ENCODE results near the gene YJU2. TPM values are rescaled to one million over a fixed set of nuclear protein-coding genes. Genes with fewer than 3 reads are reported as not detected.
A peak's percentile ranks its signal among the peaks of the same experiment; 100 is the strongest.

Gene YJU2
- total and polyA plus RNA-seq, 7 experiments from 2014 or later = 24.4 to 44.7 (median 31.9) TPM

- ChIA-PET POLR2A (interaction anchor here (0.5 to 1.3 kb wide), 3 partner anchors 29 to 43 kb away, joined by 3 to 4 read pairs (median 3); no protein-coding TSS in a partner anchor), CTCF (interaction anchor here (0.6 kb wide), 1 partner anchor 47 kb away, joined by 3 read pairs; no protein-coding TSS in a partner anchor)
- peaks cover 0 to 34% (median 0%) of the 10 kb centered on the region in 3 experiments for H3K36me3 ChIP-seq (ENCODE audit: control insufficient read depth in 2 of 3, insufficient read depth in 3 of 3, low read length in 3 of 3)
- no peak overlapping the region for H3K4me3 ChIP-seq (ENCODE audit: low read length)
- peaks cover 13 to 62% (median 34%) of the 10 kb centered on the region in 7 donors for H3K4me1 Mint-ChIP-seq
- no peaks in the 10 kb centered on the region for H3K9me3 ChIP-seq (ENCODE audit: control insufficient read depth in 2 of 3, low read length in 3 of 3)
- no peak overlapping the region for H3K27ac ChIP-seq (ENCODE audit: low read depth, low read length)
- H3K36me3 Mint-ChIP-seq = peaks cover 0 to 16% (median 0%) of the 10 kb centered on the region in 5 donors
- peak overlapping the region in 9 of 10 donors; percentile 25 to 59 (median 44) for H3K4me3 Mint-ChIP-seq
- H3K27ac Mint-ChIP-seq = peak overlapping the region; percentile 29 to 92 (median 76)
- H3K9me3 Mint-ChIP-seq = peaks cover 0 to 1% (median 0%) of the 10 kb centered on the region in 11 donors
- ATAC-seq (no peak), DNase-seq (no peak)
- H3K27me3 ChIP-seq (ENCODE audit: control insufficient read depth in 2 of 2, insufficient read depth in 2 of 2, low read length in 2 of 2) = no peaks in the 10 kb centered on the region
- H3K27me3 Mint-ChIP-seq = no peaks in the 10 kb centered on the region
- intact Hi-C loops (cut with micrococcal nuclease) = no loop called here
- H3K4me1 ChIP-seq (ENCODE audit: control insufficient read depth in 2 of 2, insufficient read depth in 2 of 2, low read length in 2 of 2) = peaks cover under 1 to 23% of the 10 kb centered on the region in 2 donors
Measured at GRCh38 chr19:4298810-4299550, 52.1 kb downstream of the YJU2 start.

GRCh38 chr19:4300589-4300988 lies 53.7 kb downstream of the YJU2 start:
- Mint-ChIP-seq H3K36me3 (peaks cover 0 to 10% (median 0%) of the 10 kb centered on the region in 5 donors), H3K27me3 (no peaks in the 10 kb centered on the region), H3K4me1 (peaks cover 13 to 71% (median 41%) of the 10 kb centered on the region in 7 donors), H3K27ac (peak overlapping the region; percentile 73 to 96 (median 92)), H3K4me3 (peak overlapping the region; percentile 51 to 98 (median 90)), H3K9me3 (no peaks in the 10 kb centered on the region)
- Histone ChIP-seq H3K27me3 (ENCODE audit: control insufficient read depth in 2 of 2, insufficient read depth in 2 of 2, low read length in 2 of 2) (no peaks in the 10 kb centered on the region), H3K9me3 (ENCODE audit: control insufficient read depth in 2 of 3, low read length in 3 of 3) (no peaks in the 10 kb centered on the region), H3K4me1 (ENCODE audit: control insufficient read depth in 2 of 2, insufficient read depth in 2 of 2, low read length in 2 of 2) (peaks cover 4 to 28% of the 10 kb centered on the region in 2 donors), H3K27ac (ENCODE audit: low read depth, low read length) (no peak overlapping the region), H3K36me3 (ENCODE audit: control insufficient read depth in 2 of 3, insufficient read depth in 3 of 3, low read length in 3 of 3) (peaks cover 0 to 22% (median 0%) of the 10 kb centered on the region in 3 experiments), H3K4me3 (ENCODE audit: low read length) (no peak overlapping the region)
- ChIA-PET CTCF (interaction anchor here (0.6 to 1.0 kb wide), 2 partner anchors 34 to 53 kb away, joined by 3 read pairs; no protein-coding TSS in a partner anchor), POLR2A (interaction anchor here (0.9 to 1.3 kb wide), 2 partner anchors 42 to 43 kb away, joined by 3 to 4 read pairs; partner anchors contain the start of gene MPND)
- ATAC-seq (no peak), DNase-seq (peak in 1 of 9 donors; percentile 6)
- intact Hi-C loops (cut with micrococcal nuclease) = loop anchor here (5.0 kb wide), 2 partner anchors 33 to 42 kb away; partner anchors contain the start of gene MPND (in 1 of the 2)

- POLR2A ChIA-PET = interaction anchor here (0.6 to 3.5 kb wide), 8 partner anchors 35 to 693 kb away, joined by 3 to 29 read pairs (median 4); partner anchors contain the start of genes CHAF1A, MPND and STAP2
Measured at GRCh38 chr19:4301590-4302242, 54.8 kb downstream of the YJU2 start.

GRCh38 chr19:4302243-4302640 lies 55.4 kb downstream of the YJU2 start, which contains the start of gene TMIGD2:
TMIGD2 (minus strand) TSS chr19:4302389; CDS start chr19:4302385, 4 bp downstream.
- peak; percentile 34 for ATAC-seq
- Histone ChIP-seq H3K27me3 (ENCODE audit: control insufficient read depth in 2 of 2, insufficient read depth in 2 of 2, low read length in 2 of 2) (no peaks in the 10 kb centered on the region), H3K36me3 (ENCODE audit: control insufficient read depth in 2 of 3, insufficient read depth in 3 of 3, low read length in 3 of 3) (peaks cover 0 to 9% (median 0%) of the 10 kb centered on the region in 3 experiments), H3K27ac (ENCODE audit: low read depth, low read length) (peak within 1 kb of the TSS; percentile 73), H3K4me1 (ENCODE audit: control insufficient read depth in 2 of 2, insufficient read depth in 2 of 2, low read length in 2 of 2) (peaks cover 4 to 28% of the 10 kb centered on the region in 2 donors), H3K4me3 (ENCODE audit: low read length) (peak within 1 kb of the TSS; percentile 69), H3K9me3 (ENCODE audit: control insufficient read depth in 2 of 3, low read length in 3 of 3) (no peaks in the 10 kb centered on the region)
- no peaks in the 10 kb centered on the region for H3K9me3 Mint-ChIP-seq
- DNase-seq = peak in 7 of 9 donors; percentile 25 to 46 (median 38)
- H3K36me3 Mint-ChIP-seq = peaks cover 0 to 7% (median 0%) of the 10 kb centered on the region in 5 donors
- peaks cover 13 to 67% (median 41%) of the 10 kb centered on the region in 7 donors for H3K4me1 Mint-ChIP-seq
- H3K27ac Mint-ChIP-seq = peak within 1 kb of the TSS; percentile 88 to 96 (median 93)
- ChIA-PET POLR2A (interaction anchor here (0.7 to 3.5 kb wide), 9 partner anchors 20 to 694 kb away, joined by 3 to 29 read pairs (median 4); partner anchors contain the start of genes CHAF1A, MPND, MRPL54 and STAP2), CTCF (interaction anchor here (0.7 to 2.2 kb wide), 4 partner anchors 19 to 78 kb away, joined by 3 to 11 read pairs (median 3); no protein-coding TSS in a partner anchor)
- H3K4me3 Mint-ChIP-seq = peak within 1 kb of the TSS; percentile 84 to 98 (median 92)
- intact Hi-C loops (cut with micrococcal nuclease) = loop anchor here (1.0 to 5.0 kb wide), 6 partner anchors 26 to 98 kb away; partner anchors contain the start of genes MPND (in 2 of the 2) and SH3GL1 (in 1 of the 2)
- H3K27me3 Mint-ChIP-seq = no peaks in the 10 kb centered on the region

More at GRCh38 chr19:4301590-4302242, 54.8 kb downstream of the YJU2 start:
- peaks cover 0 to 7% (median 0%) of the 10 kb centered on the region in 5 donors for H3K36me3 Mint-ChIP-seq
- peak overlapping the region; percentile 84 to 98 (median 92) for H3K4me3 Mint-ChIP-seq
- H3K9me3 Mint-ChIP-seq = no peaks in the 10 kb centered on the region
- peaks cover 0 to 11% (median 0%) of the 10 kb centered on the region in 3 experiments for H3K36me3 ChIP-seq (ENCODE audit: control insufficient read depth in 2 of 3, insufficient read depth in 3 of 3, low read length in 3 of 3)
- H3K4me1 ChIP-seq (ENCODE audit: control insufficient read depth in 2 of 2, insufficient read depth in 2 of 2, low read length in 2 of 2) = peaks cover 4 to 28% of the 10 kb centered on the region in 2 donors
- peak in 5 of 9 donors; percentile 9 to 35 (median 20) for DNase-seq
- H3K4me3 ChIP-seq (ENCODE audit: low read length) = peak overlapping the region; percentile 69
- no peaks in the 10 kb centered on the region for H3K9me3 ChIP-seq (ENCODE audit: control insufficient read depth in 2 of 3, low read length in 3 of 3)
- peak overlapping the region; percentile 73 for H3K27ac ChIP-seq (ENCODE audit: low read depth, low read length)
- intact Hi-C loops (cut with micrococcal nuclease) = loop anchor here (1.0 to 5.0 kb wide), 6 partner anchors 27 to 99 kb away; partner anchors contain the start of genes MPND (in 2 of the 2) and SH3GL1 (in 1 of the 2)
- H3K27ac Mint-ChIP-seq = peak overlapping the region; percentile 88 to 96 (median 93)
- ATAC-seq = peak; percentile 39
- no peaks in the 10 kb centered on the region for H3K27me3 Mint-ChIP-seq
- no peaks in the 10 kb centered on the region for H3K27me3 ChIP-seq (ENCODE audit: control insufficient read depth in 2 of 2, insufficient read depth in 2 of 2, low read length in 2 of 2)
- peaks cover 13 to 70% (median 41%) of the 10 kb centered on the region in 7 donors for H3K4me1 Mint-ChIP-seq
- CTCF ChIA-PET = interaction anchor here (0.9 to 2.2 kb wide), 3 partner anchors 20 to 50 kb away, joined by 3 to 11 read pairs (median 3); no protein-coding TSS in a partner anchor

GRCh38 chr19:4303819-4304537 lies 57.1 kb downstream of the YJU2 start:
- CTCF ChIA-PET = no interaction called here
- peaks cover 8 to 50% (median 38%) of the 10 kb centered on the region in 7 donors for H3K4me1 Mint-ChIP-seq

More at GRCh38 chr19:4303819-4304537, 57.1 kb downstream of the YJU2 start:
- Mint-ChIP-seq H3K36me3 (peaks cover 0 to 4% (median 0%) of the 10 kb centered on the region in 5 donors), H3K27me3 (no peaks in the 10 kb centered on the region), H3K9me3 (no peaks in the 10 kb centered on the region), H3K4me3 (peak overlapping the region; percentile 59 to 98 (median 78)), H3K27ac (peak overlapping the region in 8 of 9 donors; percentile 48 to 96 (median 84))
- Histone ChIP-seq H3K9me3 (ENCODE audit: control insufficient read depth in 2 of 3, low read length in 3 of 3) (no peaks in the 10 kb centered on the region), H3K27ac (ENCODE audit: low read depth, low read length) (peak overlapping the region; percentile 35), H3K4me1 (ENCODE audit: control insufficient read depth in 2 of 2, insufficient read depth in 2 of 2, low read length in 2 of 2) (peaks cover 4 to 28% of the 10 kb centered on the region in 2 donors), H3K36me3 (ENCODE audit: control insufficient read depth in 2 of 3, insufficient read depth in 3 of 3, low read length in 3 of 3) (no peaks in the 10 kb centered on the region), H3K4me3 (ENCODE audit: low read length) (peak overlapping the region; percentile 43), H3K27me3 (ENCODE audit: control insufficient read depth in 2 of 2, insufficient read depth in 2 of 2, low read length in 2 of 2) (no peaks in the 10 kb centered on the region)
- ATAC-seq (no peak), DNase-seq (peak in 1 of 9 donors; percentile 10)
- POLR2A ChIA-PET = interaction anchor here (1.3 to 3.5 kb wide), 3 partner anchors 27 to 542 kb away, joined by 3 to 29 read pairs (median 4); partner anchors contain the start of genes MPND and MRPL54
- intact Hi-C loops (cut with micrococcal nuclease) = loop anchor here (2.0 to 5.0 kb wide), 3 partner anchors 25 to 38 kb away; partner anchors contain the start of gene MPND (in 1 of the 2)
